Erythroblast (primary cell): ENCODE data around the gene NKD2.

Experiments used
- GATA1 ChIP-seq: IDR thresholded peaks from 2 replicates; pipeline ENCODE4 v1.6.1; 2011; ENCODE audit warnings: low read depth, mild to moderate bottlenecking, control low read depth, low read length, moderate library complexity
- POLR2A ChIP-seq: IDR thresholded peaks from 2 replicates; pipeline ENCODE4 v1.6.1; 2011; ENCODE audit warnings: mild to moderate bottlenecking, low read length

DNA sequence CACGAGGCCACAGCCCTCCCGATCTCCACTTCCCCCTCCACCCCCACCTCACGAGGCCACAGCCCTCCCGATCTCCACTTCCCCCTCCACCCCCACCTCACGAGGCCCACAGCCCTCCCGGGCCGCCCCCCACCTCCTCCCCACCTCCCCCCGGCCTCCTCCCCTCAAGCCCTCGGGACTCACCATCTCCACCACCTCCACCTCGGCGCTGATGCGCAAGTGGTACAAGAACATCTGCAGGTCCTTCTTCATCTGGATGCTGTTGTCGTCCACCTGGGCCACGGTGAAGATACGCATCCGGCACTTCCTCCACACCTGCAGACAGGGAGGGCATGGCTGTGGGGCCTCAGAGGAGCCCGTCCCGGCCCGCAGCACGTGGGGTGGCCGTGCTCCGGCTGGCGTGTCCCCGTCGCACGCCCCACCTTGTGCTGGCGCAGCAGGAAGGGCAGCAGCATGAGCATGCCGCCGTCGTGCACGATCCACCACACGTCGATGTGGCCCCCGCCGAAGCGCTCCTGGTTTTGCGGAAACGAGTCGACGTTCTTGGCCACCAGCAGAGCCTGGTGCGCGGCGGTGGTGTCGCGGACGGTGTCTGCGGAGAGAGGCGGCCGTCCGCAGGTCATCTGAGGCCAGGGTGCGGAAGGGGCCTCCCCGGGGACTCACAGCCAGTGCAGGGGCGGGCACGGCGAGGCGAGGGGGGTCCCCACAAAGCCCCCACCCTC is 55.2 kb downstream of the NKD2 start:
- no peak for TF ChIP-seq POLR2A
- TF ChIP-seq GATA1 = no peak
